Stimulated activated CD4-positive, alpha-beta T cell treated with anti-CD3 and anti-CD28 coated beads, Interleukin-15, amount 100 ng/mL, for 1 hour (primary cell): ENCODE data around the gene BOD1.
"Not testable (repeated sequence)": the region's sequence is repeated elsewhere in the genome, so short reads cannot be mapped to it uniquely, and the experiment has no call there.

Source experiments
- DNase-seq, 2 donors: peaks; one replicate each; pipeline ENCODE4 v3.0.0-alpha.2; 2020; ENCODE audit warnings: low read depth in 1 of 2, low spot score in 1 of 2

BOD1 gene

GRCh38 chr5:173615884-173616576 is 420 bp downstream of the BOD1 start:
- peak; percentile 38 to 47 for DNase-seq

DNA sequence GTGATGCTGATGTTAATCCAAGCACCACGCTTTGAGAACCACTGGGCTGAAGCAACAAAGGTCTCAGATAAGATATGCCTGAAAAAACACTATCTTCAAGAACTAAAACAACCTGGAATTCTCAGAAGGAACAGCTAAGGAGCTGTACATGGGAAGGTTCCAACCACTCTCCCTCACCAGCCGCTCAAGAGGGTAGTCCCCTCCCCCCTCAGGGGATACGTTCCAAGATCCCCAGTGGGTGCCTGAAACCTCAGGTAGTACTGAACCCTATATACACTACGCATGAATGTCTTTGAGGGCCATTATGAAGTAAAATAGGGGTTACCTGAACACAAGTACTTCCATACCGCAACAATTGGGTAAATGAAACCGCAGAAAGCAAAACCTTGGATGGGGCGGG is 1.9 kb downstream of the BOD1 start:
- no peak for DNase-seq

DNA sequence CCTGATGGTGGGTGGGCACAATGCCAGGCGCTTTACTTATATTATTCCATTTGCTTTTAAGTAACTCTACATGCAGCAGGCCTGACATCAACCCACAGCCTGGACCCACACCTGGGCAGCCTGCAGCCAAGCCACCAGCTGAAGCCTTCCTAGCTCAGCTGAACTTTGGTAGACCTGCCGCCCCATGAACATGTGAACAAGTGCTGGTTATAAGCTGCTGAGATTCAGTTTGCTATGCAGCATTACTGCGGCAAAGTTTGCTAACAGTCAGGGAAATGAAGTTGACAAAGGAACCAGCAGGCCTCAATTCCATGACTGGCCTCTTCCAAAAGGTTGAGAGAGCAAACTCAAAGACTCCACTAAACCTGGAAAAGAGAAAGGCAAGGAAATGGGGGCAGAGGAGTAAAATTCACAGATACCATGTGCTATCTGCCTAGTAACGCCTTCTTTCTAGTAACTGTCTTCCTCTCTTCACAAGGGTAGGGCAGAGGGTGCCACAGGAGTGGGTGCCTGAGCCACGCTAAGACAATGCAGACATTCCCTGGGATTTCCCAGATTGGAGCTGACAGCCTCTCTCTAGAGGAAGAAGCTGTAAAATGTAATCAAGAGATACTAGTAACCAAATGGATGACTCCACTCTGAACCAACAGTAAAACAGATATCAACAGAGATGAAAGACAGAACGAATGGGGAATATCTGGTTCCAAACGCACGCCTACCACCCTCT is 2.9 kb downstream of the BOD1 start:
- no peak for DNase-seq

DNA sequence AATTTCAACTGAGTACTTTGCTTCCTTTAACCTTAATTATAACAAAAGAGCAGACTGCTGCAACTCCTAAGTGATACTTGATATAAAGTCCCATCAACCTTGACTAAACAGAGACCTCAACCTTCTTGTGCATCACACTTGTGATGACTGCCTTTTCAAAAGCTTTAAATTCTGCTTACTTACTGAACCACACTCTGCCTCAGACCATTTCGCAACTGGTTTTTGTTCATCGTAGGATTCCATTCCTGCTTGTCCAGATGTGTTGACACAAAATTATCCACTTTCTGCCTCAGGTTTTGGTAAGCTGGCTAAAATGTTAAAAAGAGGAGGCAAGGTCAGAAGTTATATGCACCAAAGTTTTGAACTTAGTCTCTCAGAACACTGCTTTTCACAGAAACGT is 3.5 kb downstream of the BOD1 start:
- no peak for DNase-seq

DNA sequence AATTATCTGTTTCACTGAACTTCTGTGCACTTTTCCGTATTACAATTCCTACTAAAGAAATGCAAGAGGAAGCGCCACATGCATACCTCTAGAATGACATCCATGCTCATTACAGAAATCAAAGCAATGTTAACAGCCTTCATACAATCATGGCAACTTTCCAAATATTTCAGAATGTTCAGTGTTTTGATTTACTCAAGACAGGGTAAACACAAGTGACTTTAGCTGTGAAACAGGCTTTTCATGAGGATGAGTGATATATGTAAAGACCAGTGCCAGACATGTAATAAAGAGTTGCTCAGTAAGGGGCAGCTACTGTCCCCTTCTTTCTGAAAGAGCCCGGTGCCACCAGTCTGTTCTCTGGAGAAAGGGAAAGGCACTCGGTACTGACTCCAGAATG is 4.7 kb downstream of the BOD1 start:
- DNase-seq, result no peak

- no peak for DNase-seq
Observed at GRCh38 chr5:173604141-173604540, 12.3 kb downstream of the BOD1 start.

DNA sequence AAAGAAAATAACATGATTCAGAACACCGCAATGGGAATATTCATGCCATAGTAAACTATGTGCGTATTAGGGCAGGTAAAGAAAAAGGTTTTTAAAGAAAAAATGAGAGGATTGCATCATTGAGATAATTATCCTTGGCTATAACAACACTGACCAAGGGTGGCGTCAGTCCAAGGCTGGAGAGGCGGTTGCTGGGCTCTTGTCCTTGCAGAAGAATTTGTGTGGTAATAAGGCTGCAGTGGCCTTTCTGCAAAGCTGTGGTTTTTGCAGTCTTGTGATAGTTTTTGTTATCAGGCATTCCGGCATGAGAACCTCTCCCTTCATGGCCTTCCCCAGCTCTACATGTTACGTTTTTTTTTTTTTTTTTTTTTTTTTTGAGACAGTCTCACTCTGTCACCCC is 14.0 kb downstream of the BOD1 start:
- no peak for DNase-seq

- DNase-seq, result no peak
Observed at GRCh38 chr5:173598686-173599085, 17.8 kb downstream of the BOD1 start.

DNA sequence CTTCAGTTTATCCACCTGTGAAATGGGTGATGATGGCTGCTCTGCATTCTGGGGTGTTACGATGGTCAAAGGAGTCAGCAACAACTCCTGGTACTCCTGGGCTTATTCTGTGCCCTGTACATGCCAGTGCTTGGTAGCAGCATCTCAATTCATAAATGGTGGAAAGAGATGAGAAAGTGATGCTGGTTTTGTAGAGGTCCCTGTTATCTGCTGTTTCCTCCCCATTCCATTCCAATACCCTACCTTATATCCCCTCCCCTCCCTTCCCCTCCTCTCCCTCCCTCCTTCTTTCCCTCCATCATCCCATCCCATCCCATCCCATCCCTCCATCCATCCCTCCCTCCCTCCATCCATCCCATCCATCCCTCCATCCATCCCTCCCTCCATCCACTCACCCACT is 19.1 kb downstream of the BOD1 start:
- no peak for DNase-seq

- no peak for DNase-seq
Observed at GRCh38 chr5:173595841-173596240, 20.6 kb downstream of the BOD1 start.

DNA sequence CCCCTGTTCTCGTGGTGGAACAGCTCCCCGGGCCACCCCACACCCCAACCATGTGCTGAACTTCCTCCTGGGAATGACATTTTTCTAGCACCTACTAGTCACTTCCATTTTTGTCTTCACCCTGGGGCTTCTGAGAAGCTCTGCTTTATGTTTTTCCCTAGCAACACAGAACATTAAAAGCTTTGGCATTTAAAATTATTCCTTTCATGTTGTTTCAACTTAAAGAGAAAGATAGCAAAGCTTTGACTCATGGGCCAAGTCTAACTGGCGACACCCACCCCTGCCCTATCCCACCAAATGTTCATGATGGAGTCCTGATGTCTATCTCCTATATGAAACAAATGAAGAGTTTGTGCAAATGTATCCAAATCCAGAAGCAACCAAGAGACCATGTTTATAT is 22.4 kb downstream of the BOD1 start:
- DNase-seq, result no peak

GRCh38 chr5:173592050-173592669 is 24.3 kb downstream of the BOD1 start:
- DNase-seq, result no peak

DNA sequence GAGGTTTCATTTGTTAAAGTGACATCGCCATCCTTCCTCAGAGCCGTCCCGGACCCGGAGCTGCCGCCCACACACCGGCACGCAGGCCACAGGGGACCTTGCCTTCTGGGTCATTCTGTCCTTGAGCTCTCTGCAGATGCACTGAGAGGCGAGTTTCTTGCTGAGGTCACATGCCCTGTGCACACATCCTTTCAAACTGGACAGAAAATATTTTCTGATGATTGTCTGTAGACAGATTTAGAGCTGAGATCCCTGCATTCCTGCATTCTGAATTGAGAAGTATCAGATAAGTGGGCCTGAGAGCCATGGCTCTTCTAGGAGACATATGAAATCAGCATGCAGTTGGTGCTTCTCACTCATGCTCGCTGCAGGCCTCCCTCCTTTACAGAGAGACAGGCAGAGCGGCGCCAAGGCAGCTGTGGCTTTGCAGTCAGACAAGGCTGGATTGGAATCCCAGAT is 25.4 kb downstream of the BOD1 start:
- DNase-seq, result no peak

DNA sequence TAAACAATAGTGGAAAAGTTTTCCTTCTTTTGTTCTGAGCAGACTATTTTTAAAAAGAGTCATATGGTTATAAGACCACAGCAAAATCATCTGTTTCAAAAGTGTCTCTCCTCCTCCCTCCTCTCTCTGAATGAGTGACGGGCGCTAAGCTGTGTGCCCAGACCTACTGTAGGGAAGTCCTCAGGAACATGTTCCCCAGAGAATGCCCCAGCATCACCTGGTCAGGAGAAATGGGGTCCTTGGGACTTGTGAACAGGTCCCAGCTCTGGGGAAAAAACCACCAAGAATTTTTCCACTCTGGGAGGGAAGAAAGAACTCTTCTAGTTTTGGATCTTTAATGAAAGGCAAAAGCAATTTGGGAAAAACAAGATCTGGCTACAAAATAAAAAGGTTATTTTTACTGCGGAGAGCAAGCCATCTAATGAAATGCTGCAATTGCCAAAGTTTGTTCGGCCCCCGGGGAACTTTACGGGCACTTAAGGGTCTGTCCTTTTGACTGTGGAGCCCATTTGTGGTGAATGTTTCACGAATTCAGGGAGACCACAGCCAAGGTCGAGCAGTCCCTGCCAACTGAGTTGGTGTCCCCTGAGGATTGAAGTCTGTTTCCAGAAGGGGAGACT is 25.9 kb downstream of the BOD1 start:
- DNase-seq, result no peak

DNA sequence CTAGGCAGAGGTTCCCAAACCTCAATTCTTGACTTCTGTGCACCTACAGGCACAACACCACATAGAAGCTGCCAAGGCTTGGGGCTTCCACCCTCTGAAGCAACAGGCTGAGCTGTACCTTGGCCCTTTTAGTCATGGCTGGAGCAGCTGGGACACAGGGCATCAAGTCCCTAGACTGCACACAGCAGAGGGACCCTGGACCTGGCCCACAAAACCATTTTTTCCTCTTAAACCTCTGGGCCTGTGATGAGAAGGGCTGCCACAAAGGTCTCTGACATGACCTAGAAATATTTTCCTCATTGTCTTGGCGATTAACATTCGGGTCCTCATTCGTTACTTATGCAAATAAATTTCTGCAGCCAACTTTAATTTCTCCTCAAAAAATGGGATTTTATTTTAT is 30.3 kb downstream of the BOD1 start:
- DNase-seq, result not testable (repeated sequence)

- DNase-seq, result no peak
Observed at GRCh38 chr5:173583346-173583745, 33.1 kb downstream of the BOD1 start.

- no peak for DNase-seq
Observed at GRCh38 chr5:173582216-173583111, 34.0 kb downstream of the BOD1 start.

DNA sequence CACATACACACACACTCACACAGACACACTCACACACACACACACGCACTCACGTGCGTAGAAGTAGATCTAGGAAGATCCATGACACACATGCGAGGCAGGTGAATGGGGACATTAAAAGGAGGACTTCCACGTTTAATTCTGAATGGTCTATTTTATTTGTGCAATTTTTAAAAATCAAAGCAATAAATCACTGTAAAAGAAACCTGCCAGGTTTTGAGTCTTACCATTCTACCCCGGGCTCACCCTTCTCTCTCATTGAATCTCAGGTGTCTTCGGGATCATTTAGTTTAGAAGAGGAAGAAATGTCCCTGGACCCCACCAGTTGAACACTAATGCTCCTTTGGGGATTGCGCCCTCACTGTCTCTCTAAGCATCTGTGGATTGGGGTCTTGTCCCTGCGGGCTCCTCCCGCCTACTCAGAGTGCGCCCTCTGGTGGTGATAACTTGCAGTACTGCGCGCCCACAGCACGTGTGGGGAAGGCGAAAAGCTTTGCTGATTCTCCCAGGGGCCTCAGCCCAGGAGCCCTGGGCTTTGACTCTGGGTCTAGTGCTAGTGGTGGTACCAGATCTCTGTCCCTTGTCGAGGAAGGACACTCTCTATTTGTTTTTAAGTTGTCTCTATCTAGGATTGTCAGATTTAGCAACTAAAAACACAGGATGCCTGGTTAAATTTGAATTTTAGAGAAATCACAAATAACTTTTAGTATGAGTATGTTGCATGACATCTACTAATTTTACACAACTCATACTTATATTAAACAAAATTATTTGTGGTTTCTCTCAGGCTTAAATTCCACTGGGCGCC is 34.8 kb downstream of the BOD1 start:
- no peak for DNase-seq

- no peak for DNase-seq
Observed at GRCh38 chr5:173578947-173579615, 37.4 kb downstream of the BOD1 start.

DNA sequence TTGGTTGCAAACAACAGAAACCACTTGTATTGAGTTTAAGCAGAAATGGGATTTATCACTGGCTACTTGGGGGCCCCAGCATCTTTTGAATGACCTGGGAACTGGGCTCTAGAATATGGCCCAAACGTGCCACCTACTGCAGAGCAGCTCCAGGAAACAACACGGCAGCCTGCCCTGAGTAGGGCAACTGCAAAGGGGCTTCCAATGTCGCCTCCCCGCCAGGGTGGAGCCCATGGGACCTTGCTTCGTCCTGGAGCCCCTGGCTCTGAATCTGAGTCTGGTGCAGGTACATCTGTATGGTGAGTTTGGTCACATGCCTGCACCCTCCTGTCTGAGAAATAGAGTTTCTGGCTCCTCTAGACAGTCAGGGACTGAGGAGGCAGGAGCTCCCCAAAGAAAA is 38.6 kb downstream of the BOD1 start:
- no peak for DNase-seq
